H1 (cell line): Measurements from ENCODE around the gene TEX26. TPM values are rescaled to one million over a fixed set of nuclear protein-coding genes. Genes with fewer than 3 reads are reported as not detected.

Experiments used
- E2F6 ChIP-seq: IDR thresholded peaks from 2 replicates; pipeline ENCODE4 v1.6.1; 2012; ENCODE audit warnings: inconsistent platforms
- EZH2 ChIP-seq: fragments of 200-600 bp; sonication (generic); IDR thresholded peaks from 2 replicates; pipeline ENCODE4 v1.7.1; 2012; ENCODE audit warnings: low read depth, mild to moderate bottlenecking, moderate library complexity, low read length, inconsistent platforms; ENCODE audit not compliant: severe bottlenecking
- GABPA ChIP-seq: IDR thresholded peaks from 2 replicates; pipeline ENCODE4 v1.6.1; 2011; ENCODE audit warnings: mild to moderate bottlenecking, low read length, moderate library complexity, borderline replicate concordance; ENCODE audit not compliant: insufficient read depth
- POLR2AphosphoS5 ChIP-seq: IDR thresholded peaks from 2 replicates; pipeline ENCODE4 v1.6.1; 2011; ENCODE audit warnings: low read depth, low read length
- RAD21 ChIP-seq, 2 experiments: IDR thresholded peaks in 1 of 2; conservative IDR thresholded peaks in 1 of 2; 2 replicates each; pipeline ENCODE4 v1.6.1; 2011; ENCODE audit warnings: low read depth in 2 of 2, low read length in 2 of 2, improper control_type of control experiment in 1 of 2, inconsistent platforms in 1 of 2, mild to moderate bottlenecking in 1 of 2, moderate library complexity in 1 of 2
- SP2 ChIP-seq: IDR thresholded peaks from 2 replicates; pipeline ENCODE4 v1.6.1; 2012; ENCODE audit warnings: mild to moderate bottlenecking, low read length, inconsistent platforms
- polyA plus RNA-seq, 7 experiments: library from polyadenylated mRNA; depleted of rRNA in 3 of 7; stranded (reverse) in 5 of 7; unstranded in 2 of 7; fragments of >200 nt in 5 of 7; fragments of 200-250 nt in 2 of 7; gene quantifications; 1 replicate in 5 of 7; 2 replicates in 1 of 7; 4 replicates in 1 of 7; pipeline versions ENCODE4 v1.2.1 to v1.2.3, GENCODE V29; 2011 to 2013; ENCODE audit warnings: missing spikeins in 2 of 7, mixed read lengths in 2 of 7
- total RNA-seq: library from RNA; stranded (reverse); fragmentation: NEBNext Ultra II Directional; extraction: Animal tissue kit (Norgen Biotek cat#: 25700); gene quantifications from 2 replicates; pipeline ENCODE4 v1.2.1, GENCODE V29; 2021

Gene TEX26
- total and polyA plus RNA-seq, 2 of the 8 experiments (the other 6 are each of a cell fraction or from before 2014, with no cell fraction given), result not detected

DNA sequence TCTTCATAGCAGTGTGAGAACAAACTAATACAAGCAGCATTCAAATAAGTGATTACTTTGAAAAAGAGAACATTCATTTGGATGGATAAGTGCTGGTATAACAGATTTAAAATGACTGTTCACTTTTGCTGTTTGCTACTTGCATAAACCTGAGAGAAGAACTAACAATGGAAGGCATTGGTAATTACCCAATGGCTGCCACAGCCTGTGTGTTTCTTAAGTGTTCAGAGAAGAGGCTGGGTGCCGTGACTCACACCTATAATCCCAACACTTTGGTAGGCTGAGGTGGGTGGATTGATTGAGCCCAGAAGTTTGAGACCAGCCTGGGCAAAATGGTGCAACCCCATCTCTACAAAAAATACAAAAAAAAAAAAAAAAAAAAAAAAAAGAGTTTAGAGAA, 4.9 kb upstream of the TEX26 start (continued):
- TF ChIP-seq EZH2, result no peak
- no peak for TF ChIP-seq SP2
- TF ChIP-seq POLR2AphosphoS5, result no peak
- no peak for TF ChIP-seq GABPA
- TF ChIP-seq E2F6, result no peak
- TF ChIP-seq RAD21 (IDR thresholded peaks at IDR 0.05 in 1 of 2, conservative IDR thresholded peaks at IDR 0.05 in 1 of 2; ENCODE audit: low read depth in 2 of 2, low read length in 2 of 2), result no peak
